GM12878 (cell line): ENCODE results near the gene CUL4A. TPM values are rescaled to one million over a fixed set of nuclear protein-coding genes. Genes with fewer than 3 reads are reported as not detected.

Source experiments
- ATAC-seq: fragments of 200-7000 bp; cut with Tn5 transposase; 3 replicates; pipeline ENCODE4 v1.9.1; 2020; ENCODE audit warnings: mild to moderate bottlenecking, moderate library complexity
- BruUV-seq: library from RNA; stranded (reverse); fragments of 400-500 nt; replicated peaks from 2 replicates; lab custom pipeline; 2021; lab: Mats Ljungman, UMichigan
- CTCF ChIA-PET: fragments of 300-600 bp; sonication (Branson Sonifier 250); formaldehyde crosslinking; extraction: SDS; loops from one replicate; lab custom pipeline; 2021; ENCODE audit warnings: inconsistent platforms; lab: Yijun Ruan, JAX
- POLR2A ChIA-PET: fragments of 350-600 bp; formaldehyde crosslinking; extraction: SDS; loops from one replicate; lab custom pipeline; 2021; ENCODE audit warnings: inconsistent platforms; lab: Charles Lee
- RAD21 ChIA-PET: fragments of 300-600 bp; sonication (Branson Sonifier 250); formaldehyde crosslinking; loops from one replicate; lab custom pipeline; 2023; ENCODE audit warnings: antibody characterized with exemption; ENCODE audit not compliant: unreplicated experiment; lab: Charles Lee
- SMC1A ChIA-PET: fragments of 300-600 bp; sonication (Branson Sonifier 250); formaldehyde crosslinking; loops from one replicate; lab custom pipeline; 2023; ENCODE audit not compliant: unreplicated experiment, uncharacterized antibody; lab: Charles Lee
- DNase-seq: peaks from one replicate; pipeline ENCODE4 v3.0.0-alpha.2; 2011; ENCODE audit warnings: low read depth, low spot score
- FAIRE-seq: peaks from 3 replicates; lab custom pipeline; 2011; peaks lifted over from hg19 to GRCh38; lab: Jason Lieb, UNC
- H2AFZ ChIP-seq: 2 replicates; pipeline ENCODE4 v1.6.0; 2011; ENCODE audit warnings: low read depth, low read length, control low read depth; ENCODE audit not compliant: control insufficient read depth
- H3K27ac ChIP-seq: 2 replicates; pipeline ENCODE4 v1.5.1; 2011; ENCODE audit warnings: control low read depth; ENCODE audit not compliant: control insufficient read depth, insufficient read depth
- H3K27me3 ChIP-seq, 2 experiments: replicated peaks in 1 of 2; 2 replicates each; pipeline versions ENCODE4 v1.6.0 to v1.6.1; 2011; ENCODE audit warnings: low read length in 1 of 2; ENCODE audit not compliant: control insufficient read depth in 2 of 2, insufficient read depth in 2 of 2
- H3K36me3 ChIP-seq, 2 experiments: 2 replicates each; pipeline ENCODE4 v1.5.1; 2011; ENCODE audit warnings: low read length in 1 of 2; ENCODE audit not compliant: control insufficient read depth in 2 of 2, insufficient read depth in 2 of 2
- H3K4me1 ChIP-seq: 2 replicates; pipeline ENCODE4 v1.6.1; 2011; ENCODE audit warnings: mild to moderate bottlenecking, low read length, moderate library complexity, mixed read lengths; ENCODE audit not compliant: control insufficient read depth, insufficient read depth
- H3K4me2 ChIP-seq: 2 replicates; pipeline ENCODE4 v1.6.0; 2011; ENCODE audit warnings: control low read depth; ENCODE audit not compliant: control insufficient read depth, insufficient read depth
- H3K4me3 ChIP-seq: fragments of 200-600 bp; sonication (generic); 2 replicates; pipeline ENCODE4 v1.5.1; 2016
- H3K79me2 ChIP-seq: 2 replicates; pipeline ENCODE4 v1.6.0; 2011; ENCODE audit warnings: low read length; ENCODE audit not compliant: control insufficient read depth, insufficient read depth
- H3K9ac ChIP-seq: 2 replicates; pipeline ENCODE4 v1.8.0; 2011; ENCODE audit warnings: low read length, control low read depth, mixed read lengths; ENCODE audit not compliant: control insufficient read depth, insufficient read depth
- H3K9me3 ChIP-seq: replicated peaks from 3 replicates; pipeline ENCODE4 v1.5.1; 2011; ENCODE audit warnings: mild to moderate bottlenecking, low read length; ENCODE audit not compliant: control insufficient read depth, insufficient read depth
- H4K20me1 ChIP-seq: 2 replicates; pipeline ENCODE4 v1.6.0; 2011; ENCODE audit not compliant: control insufficient read depth, insufficient read depth
- BACH1 ChIP-seq: fragments of 450-650 bp; IDR thresholded peaks from 2 replicates; pipeline ENCODE4 v1.6.1; 2017; ENCODE audit warnings: mild to moderate bottlenecking, borderline replicate concordance
- ESRRA ChIP-seq: IDR thresholded peaks from 2 replicates; pipeline ENCODE4 v1.6.1; 2012; ENCODE audit warnings: mild to moderate bottlenecking, low read length, improper control_type of control experiment
- NKRF ChIP-seq: fragments of 450-650 bp; conservative IDR thresholded peaks from 2 replicates; pipeline ENCODE4 v1.6.1; 2017; ENCODE audit warnings: mild to moderate bottlenecking, moderate library complexity
- RB1 ChIP-seq: fragments of 450-650 bp; formaldehyde crosslinking; IDR thresholded peaks from 2 replicates; pipeline ENCODE4 v1.6.1; 2017; ENCODE audit warnings: mild to moderate bottlenecking, borderline replicate concordance
- RUNX3 ChIP-seq: IDR thresholded peaks from 2 replicates; pipeline ENCODE4 v1.6.1; 2012; ENCODE audit warnings: low read length, inconsistent platforms
- SRF ChIP-seq, 2 experiments: IDR thresholded peaks; 2 replicates each; pipeline ENCODE4 v1.6.1; 2011; ENCODE audit warnings: low read depth in 2 of 2, low read length in 2 of 2, mild to moderate bottlenecking in 1 of 2, moderate library complexity in 1 of 2
- YY1 ChIP-seq: IDR thresholded peaks from 2 replicates; pipeline ENCODE4 v1.6.1; 2011; ENCODE audit warnings: low read depth, mild to moderate bottlenecking, low read length
- WGBS: methylation state at CpG from one replicate; pipeline ENCODE4 v1.1.6; 2016; ENCODE audit warnings: low lambda C conversion rate; ENCODE audit not compliant: insufficient replicate concordance, insufficient coverage; ENCODE audit errors: missing lambda C conversion rate; 5-methylcytosine and 5-hydroxymethylcytosine counted together
- in situ Hi-C: fragments of 300-500 bp; cut with MboI; formaldehyde crosslinking; loops from 9 replicates; pipeline ENCODE4 v1.14.3; 2018; ENCODE audit warnings: mixed read lengths
- intact Hi-C: fragments of 100-400 bp; cut with micrococcal nuclease; formaldehyde crosslinking; loops from one replicate; pipeline ENCODE4 v1.14.2; 2022; ENCODE audit not compliant: unreplicated experiment
- polyA plus RNA-seq, 11 experiments: library from polyadenylated mRNA; depleted of rRNA in 4 of 11; unstranded in 6 of 11; stranded (reverse) in 5 of 11; fragments of >200 nt; fragmentation: Nextera tagmentation in 4 of 11; fragmentation: Illumina TruSeq in 1 of 11; extraction: Ambion mirVana in 4 of 11; extraction: Trizol in 1 of 11; gene quantifications; 1 replicate in 1 of 11; 2 replicates in 10 of 11; pipeline versions ENCODE4 v1.2.1 to v1.2.3, GENCODE V29; 2011 to 2016; ENCODE audit warnings: inconsistent platforms in 2 of 11, missing spikeins in 2 of 11, low read depth in 1 of 11
- total RNA-seq, 4 experiments: library from RNA; depleted of rRNA in 3 of 4; stranded (reverse); fragments of >200 nt in 3 of 4; fragmentation: Illumina TruSeq in 1 of 4; extraction: Trizol in 1 of 4; gene quantifications; 2 replicates each; pipeline versions ENCODE4 v1.2.1 to v1.2.3, GENCODE V29; 2013 to 2021
- TF ChIP-seq, protein P1 (sequence below): IDR thresholded peaks from 2 replicates; pipeline ENCODE4 v1.6.1; 2011; ENCODE audit warnings: borderline replicate concordance, low read depth, mild to moderate bottlenecking, moderate library complexity, low read length; ENCODE audit not compliant: insufficient read depth, poor library complexity, severe bottlenecking
- TF ChIP-seq, protein P2 (sequence below): IDR thresholded peaks from 2 replicates; pipeline ENCODE4 v1.6.1; 2012; ENCODE audit warnings: improper control_type of control experiment, low read depth, low read length; ENCODE audit not compliant: insufficient replicate concordance

Gene CUL4A
- total and polyA plus RNA-seq, 10 of the 15 experiments (the other 5 are each of a cell fraction or from before 2014, with no cell fraction given), result 19.7 to 74.3 (median 55.6) TPM

- no peak overlapping the region for H3K4me3 ChIP-seq
- ChIA-PET CTCF (interaction anchor here (1.3 kb wide), 1 partner anchor 17 kb away, joined by 3 read pairs; no protein-coding TSS in a partner anchor), POLR2A (no interaction called here), SMC1A (no interaction called here), RAD21 (no interaction called here)
- H3K9me3 ChIP-seq, result peaks cover 13% of the 10 kb centered on the region; the same call in 2 of the 3 replicates
- no peak overlapping the region for H3K27ac ChIP-seq
- H3K79me2 ChIP-seq, result no peaks in the 10 kb centered on the region
- TF ChIP-seq RB1 (no peak), SRF (IDR thresholded peaks at IDR 0.05; ENCODE audit: low read depth in 2 of 2, low read length in 2 of 2) (no peak), ESRRA (no peak), RUNX3 (no peak), YY1 (no peak), BACH1 (no peak), NKRF (no peak)
- TF ChIP-seq, protein P1, sequence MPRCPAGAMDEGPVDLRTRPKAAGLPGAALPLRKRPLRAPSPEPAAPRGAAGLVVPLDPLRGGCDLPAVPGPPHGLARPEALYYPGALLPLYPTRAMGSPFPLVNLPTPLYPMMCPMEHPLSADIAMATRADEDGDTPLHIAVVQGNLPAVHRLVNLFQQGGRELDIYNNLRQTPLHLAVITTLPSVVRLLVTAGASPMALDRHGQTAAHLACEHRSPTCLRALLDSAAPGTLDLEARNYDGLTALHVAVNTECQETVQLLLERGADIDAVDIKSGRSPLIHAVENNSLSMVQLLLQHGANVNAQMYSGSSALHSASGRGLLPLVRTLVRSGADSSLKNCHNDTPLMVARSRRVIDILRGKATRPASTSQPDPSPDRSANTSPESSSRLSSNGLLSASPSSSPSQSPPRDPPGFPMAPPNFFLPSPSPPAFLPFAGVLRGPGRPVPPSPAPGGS, result no peak
- TF ChIP-seq, protein P2, sequence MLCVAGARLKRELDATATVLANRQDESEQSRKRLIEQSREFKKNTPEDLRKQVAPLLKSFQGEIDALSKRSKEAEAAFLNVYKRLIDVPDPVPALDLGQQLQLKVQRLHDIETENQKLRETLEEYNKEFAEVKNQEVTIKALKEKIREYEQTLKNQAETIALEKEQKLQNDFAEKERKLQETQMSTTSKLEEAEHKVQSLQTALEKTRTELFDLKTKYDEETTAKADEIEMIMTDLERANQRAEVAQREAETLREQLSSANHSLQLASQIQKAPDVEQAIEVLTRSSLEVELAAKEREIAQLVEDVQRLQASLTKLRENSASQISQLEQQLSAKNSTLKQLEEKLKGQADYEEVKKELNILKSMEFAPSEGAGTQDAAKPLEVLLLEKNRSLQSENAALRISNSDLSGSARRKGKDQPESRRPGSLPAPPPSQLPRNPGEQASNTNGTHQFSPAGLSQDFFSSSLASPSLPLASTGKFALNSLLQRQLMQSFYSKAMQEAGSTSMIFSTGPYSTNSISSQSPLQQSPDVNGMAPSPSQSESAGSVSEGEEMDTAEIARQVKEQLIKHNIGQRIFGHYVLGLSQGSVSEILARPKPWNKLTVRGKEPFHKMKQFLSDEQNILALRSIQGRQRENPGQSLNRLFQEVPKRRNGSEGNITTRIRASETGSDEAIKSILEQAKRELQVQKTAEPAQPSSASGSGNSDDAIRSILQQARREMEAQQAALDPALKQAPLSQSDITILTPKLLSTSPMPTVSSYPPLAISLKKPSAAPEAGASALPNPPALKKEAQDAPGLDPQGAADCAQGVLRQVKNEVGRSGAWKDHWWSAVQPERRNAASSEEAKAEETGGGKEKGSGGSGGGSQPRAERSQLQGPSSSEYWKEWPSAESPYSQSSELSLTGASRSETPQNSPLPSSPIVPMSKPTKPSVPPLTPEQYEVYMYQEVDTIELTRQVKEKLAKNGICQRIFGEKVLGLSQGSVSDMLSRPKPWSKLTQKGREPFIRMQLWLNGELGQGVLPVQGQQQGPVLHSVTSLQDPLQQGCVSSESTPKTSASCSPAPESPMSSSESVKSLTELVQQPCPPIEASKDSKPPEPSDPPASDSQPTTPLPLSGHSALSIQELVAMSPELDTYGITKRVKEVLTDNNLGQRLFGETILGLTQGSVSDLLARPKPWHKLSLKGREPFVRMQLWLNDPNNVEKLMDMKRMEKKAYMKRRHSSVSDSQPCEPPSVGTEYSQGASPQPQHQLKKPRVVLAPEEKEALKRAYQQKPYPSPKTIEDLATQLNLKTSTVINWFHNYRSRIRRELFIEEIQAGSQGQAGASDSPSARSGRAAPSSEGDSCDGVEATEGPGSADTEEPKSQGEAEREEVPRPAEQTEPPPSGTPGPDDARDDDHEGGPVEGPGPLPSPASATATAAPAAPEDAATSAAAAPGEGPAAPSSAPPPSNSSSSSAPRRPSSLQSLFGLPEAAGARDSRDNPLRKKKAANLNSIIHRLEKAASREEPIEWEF, result no peak
- ATAC-seq, result no peak
- H2AFZ ChIP-seq, result no peak overlapping the region
- no peaks in the 10 kb centered on the region for H4K20me1 ChIP-seq
- in situ Hi-C loops (no loop called here), intact Hi-C loops (no loop called here)
- H3K9ac ChIP-seq, result no peak overlapping the region
- FAIRE-seq, result no peak
- H3K4me2 ChIP-seq, result no peak overlapping the region
- no peak for DNase-seq
- WGBS, result 96% methylated on average over 4 of the region's 4 CpGs
- no TSS peak for BruUV-seq
- peaks cover 9 to 22% of the 10 kb centered on the region in 2 experiments for H3K36me3 ChIP-seq
- peaks cover 13% of the 10 kb centered on the region for H3K4me1 ChIP-seq
- no peaks in the 10 kb centered on the region for H3K27me3 ChIP-seq
These were observed 19.2 kb upstream of the CUL4A start for GRCh38 chr13:113190181-113190580.
